Cerebellar cortex (tissue), 1 donor: ENCODE measurements around the gene RD3L.
"Not testable (repeated sequence)": the region's sequence is repeated elsewhere in the genome, so short reads cannot be mapped to it uniquely, and the experiment has no call there.

Source experiments
- DNase-seq: peaks from one replicate; pipeline ENCODE4 v3.0.0-alpha.2; 2015; ENCODE audit warnings: low spot score

Gene RD3L

DNA sequence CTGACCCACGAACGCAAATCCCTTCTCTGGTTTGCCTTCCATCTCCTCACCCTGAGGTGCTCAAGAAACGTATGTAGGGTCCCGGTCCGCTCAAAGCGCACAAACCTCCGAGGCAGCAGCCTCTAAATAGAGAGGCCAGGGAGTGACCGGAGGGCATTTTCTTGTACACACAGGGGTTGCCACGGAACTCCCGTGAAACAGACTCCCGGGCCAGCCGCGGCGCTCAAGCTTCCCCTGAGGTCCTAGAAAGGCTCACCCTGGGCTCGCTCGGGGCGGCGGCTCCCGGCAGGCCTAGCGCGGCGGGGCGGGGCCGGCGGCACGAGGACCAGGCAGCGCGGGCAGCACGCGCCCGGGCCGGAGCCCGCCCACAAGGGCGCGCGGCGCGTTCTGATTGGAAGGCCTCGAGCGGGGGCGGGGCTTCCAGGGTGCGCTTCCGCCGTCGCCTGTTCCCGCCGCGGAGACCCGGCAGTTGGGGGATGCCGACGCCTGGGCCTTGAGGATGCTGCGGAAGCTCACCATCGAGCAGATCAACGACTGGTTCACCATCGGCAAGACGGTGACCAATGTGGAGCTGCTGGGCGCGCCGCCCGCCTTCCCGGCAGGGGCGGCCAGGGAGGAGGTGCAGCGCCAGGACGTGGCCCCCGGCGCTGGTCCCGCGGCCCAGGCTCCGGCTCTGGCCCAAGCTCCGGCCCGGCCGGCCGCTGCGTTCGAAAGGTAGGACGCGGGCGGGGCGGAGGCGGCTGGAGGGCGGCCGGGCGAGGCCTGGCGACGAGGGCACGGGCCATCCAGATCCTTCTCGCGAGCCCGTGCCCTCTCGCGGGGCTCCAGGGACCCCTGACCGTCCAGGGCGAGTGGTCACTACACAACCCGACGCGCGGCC lies 14.1 kb downstream of the RD3L start, which contains the start of gene TDRD9:
Gene TDRD9 (plus strand): TSS at position 446 of the 880 bp plus-strand sequence. CDS start 54 bp downstream, at position 500.
- DNase-seq, result no peak

DNA sequence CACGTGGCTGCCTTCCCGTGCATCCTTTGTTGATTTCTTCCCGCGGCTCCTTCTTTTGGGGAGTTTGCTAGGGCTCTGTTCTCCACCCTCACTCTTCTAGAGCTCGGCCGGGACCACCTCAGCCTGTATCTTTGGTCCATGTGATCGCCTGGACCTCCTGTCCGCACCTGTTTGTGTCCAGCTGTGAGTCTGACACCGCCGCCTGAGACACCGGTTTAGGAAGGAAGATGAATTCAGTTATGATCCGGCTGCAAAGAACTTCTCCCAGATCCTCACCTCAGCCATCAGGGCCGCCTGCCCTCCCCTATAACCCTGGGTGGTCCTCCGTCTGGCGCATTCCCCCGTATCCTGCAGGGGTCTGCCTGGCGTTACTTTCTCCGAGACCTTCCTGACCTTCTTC lies 14.8 kb downstream of the RD3L start:
- no peak for DNase-seq

DNA sequence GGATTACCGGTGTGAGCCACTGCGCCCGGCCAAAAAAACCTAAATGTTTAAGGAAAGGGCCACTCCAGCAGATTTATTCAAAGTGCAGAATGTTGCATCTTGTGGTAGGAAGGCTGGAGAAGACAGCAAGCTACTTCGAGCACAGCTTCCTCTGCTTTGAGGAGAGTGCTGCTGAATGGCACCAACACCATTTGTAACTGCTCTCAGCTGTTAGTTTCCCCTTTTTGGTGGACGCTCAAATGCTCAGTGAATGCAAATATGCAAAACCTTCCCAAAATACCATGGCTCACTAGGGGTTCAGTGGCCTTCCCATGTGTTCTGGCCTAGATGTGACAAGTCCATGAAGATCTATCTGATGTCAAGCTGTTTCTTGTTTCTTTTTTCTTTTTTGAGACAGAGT lies 17.0 kb downstream of the RD3L start:
- DNase-seq, result no peak

DNA sequence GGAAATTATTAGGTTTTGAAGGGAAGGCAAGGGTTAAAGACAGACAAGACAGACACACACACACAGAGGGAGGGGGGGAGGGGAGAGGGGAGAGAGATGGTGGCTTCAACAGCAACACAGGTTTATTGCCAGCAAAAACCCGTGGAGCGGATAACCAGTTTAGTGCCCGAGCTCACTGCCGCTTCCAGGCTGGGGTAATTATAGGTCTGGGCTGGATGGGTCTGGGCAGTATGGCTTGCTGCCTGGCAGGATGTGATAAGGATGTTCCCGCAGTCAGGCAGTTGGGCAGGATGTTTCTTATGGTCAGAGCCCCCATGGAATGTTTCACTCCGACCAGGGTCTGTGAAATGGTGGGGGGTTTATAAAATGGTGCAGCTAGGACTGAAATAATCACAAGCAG lies 18.5 kb downstream of the RD3L start:
- DNase-seq, result no peak

DNA sequence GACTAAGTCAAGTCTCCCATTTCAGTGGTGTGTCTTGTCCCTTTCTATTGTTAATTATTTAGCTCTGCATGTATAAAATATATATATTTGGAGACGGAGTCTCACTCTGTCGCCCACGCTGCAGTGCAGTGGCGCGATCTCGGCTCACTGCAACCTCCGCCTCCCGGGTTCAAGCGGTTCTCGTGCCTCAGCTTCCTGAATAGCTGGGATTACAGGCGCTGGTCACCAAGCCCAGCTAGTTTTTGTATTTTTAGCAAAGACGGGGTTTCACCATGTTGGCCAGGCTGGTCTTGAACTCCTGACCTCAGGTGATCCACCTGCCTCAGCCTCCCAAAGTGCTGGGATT lies 20.5 kb downstream of the RD3L start:
- not testable (repeated sequence) for DNase-seq

DNA sequence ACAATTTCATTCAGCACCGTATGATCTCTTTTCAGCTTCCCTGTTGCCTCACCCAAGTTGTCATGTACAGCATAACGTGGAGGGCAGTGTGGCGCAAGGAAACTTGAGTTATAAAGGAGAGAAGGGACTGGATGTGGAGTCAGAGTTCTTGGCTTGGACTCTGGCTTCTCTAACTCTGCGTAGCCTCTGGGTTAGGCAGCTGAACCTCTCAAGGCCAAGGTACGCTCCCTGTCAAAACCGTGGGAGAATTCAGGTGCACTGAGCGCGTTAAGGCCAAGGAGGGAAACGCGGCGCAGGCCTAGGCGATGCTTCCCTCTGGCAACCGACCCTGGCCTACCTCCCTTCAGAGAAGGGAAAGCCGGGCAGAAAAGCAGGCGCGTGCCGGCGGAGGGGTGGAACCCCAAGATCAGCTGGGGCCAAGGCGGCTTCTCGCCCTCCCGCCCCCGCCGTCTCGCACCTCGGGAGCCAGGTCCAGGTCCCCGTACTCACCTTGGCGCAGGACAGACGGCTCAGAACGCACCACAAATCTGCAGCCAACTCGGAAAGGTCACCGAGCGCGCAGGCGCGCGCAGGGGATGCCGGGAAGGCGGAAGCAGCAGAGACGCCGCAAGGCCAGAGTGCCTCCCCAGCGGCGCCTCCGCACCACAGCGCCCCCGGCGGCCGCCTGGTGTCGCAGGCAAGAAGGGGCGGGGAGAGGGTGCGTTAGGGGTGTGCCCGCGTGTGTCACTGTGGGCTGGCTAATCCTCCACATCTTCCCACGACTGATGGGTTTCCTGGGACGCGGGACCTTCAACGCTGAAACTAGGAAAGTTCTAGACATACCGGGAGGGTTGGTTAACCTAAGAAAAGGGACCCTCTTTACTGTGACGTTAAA lies 21.1 kb downstream of the RD3L start:
- DNase-seq, result peak; percentile 88

DNA sequence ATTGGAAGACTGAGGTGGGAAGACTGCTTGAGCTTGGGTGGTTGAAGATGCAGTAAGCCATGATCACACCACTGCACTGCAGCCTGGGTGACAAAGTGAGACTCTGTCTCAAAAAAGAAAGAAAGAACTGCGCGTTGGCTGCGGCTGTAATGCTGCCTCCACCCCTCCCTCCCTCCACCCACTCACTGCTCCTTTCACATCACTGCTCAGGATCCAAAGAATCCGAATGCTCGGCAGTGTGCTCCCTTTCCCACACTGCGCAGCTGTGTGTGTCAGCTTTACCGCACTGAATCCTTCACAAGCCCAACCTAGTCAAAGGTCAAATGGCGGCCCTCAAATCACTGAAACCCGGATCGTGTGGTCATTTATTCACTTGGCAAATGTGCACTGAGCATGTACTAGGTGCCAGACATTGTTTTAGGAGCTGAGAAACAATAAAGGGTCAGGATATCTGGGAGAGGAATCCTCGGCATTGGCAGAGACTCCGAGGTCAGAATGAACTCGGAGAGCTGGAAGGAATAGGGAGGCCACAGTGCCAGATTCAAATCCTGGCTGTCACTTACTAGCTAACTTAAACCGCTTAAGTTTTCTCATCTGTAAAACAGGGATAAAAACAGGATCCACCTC lies 25.6 kb downstream of the RD3L start:
- no peak for DNase-seq

DNA sequence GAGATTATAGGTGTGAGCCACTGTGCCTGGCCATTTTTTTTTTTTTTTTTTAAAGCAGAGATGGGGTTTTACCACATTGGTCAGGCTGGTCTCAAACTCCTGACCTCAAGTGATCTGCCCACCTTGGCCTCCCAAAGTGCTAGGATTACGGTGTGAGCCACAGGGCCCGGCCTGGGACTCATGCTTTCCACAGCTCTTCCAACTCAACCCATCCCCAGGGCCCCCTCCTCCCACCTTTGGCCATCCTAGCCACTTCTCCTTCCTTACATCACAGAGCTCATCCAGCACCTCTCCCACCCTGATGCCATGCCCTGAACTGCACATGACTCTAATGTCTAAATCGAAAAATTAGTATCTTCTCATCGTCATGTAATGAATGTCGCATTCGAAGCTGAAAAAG lies 26.7 kb downstream of the RD3L start:
- no peak for DNase-seq

DNA sequence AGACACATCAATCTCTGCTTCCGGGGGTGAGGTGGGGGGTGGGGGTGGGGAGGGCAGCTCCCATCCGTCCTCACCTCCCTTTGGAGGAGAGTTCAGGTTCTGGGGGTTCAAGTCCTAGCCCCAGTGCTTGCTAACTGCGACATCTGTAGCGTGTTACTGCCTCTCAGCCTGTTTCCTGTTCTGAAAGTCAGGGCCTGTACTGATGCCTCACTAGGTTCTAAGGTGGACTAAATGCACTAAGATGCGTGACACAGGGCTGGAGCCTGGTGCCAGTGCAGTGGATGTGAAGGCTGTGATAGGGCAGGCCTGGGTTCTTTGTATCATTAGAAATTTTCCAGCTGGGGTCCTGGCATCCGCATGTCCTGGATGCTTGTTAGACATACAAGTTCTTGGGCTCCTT lies 31.3 kb downstream of the RD3L start:
- peak; percentile 11 for DNase-seq

DNA sequence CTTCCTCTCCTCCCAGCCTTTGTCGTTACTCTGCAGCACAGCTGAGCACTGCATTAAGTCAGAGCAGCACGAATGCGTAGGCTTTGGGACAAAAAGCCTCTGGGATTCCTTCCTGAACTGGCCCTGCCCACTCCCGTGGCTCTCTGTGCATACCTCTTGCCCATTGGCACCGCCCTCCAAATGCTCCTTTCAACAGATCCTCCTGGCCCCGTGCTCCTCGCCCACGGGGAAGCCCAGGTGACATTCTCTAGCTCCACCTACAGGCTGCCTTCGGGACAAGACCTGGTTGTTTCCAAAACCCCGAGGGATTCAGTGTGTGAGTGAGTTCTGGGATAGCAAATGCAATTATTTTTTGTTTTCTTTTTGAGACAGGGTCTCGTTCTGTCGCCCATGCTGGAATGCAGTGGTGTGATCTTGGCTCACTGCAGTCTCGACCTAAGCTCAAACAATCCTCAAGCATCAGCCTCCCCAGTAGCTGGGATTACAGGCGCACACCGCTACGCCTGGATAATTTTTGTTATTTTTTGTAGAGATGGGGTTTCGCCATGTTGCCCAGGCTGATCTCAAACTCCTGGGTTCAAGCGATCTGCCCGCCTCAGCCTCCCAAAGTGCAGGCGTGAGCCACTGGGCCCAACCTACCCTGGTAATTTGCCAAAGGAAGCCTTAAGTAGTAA lies 31.9 kb downstream of the RD3L start:
- peak; percentile 96 for DNase-seq

DNA sequence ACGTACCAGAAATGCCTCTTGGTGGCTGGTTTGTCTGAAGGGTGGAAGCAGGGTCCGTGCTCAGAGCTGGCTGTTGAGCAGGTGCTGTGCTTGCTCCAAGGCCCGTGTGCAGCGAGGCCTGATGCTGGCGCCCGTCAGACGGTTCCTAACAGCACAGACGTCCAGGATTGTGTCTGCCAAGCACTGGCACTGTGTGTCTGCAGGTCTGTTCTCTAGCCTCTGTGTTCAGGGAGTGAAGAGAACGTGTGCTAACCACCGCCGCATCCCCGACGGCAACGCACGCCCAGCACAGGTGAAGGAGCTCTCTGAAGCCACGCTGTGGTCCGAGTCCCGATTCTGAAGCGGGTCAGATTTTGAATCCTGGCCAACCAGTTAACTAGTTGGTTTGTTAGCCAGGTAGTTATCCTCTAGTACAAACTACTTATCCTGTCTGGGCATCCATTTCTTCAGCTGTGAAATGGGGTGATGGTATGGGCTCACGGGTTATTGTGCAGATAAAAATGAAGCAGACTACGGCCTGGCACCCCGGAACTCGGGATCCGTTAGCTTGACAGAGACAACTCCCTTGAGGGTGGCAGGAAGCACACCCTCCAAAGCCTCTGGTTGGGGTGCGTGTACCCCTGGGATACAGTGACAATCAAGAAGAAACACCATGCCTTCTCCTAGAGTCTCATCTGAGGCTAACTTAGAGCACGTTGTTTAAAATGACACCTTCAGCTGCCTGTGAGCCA lies 32.6 kb downstream of the RD3L start:
- no peak for DNase-seq

DNA sequence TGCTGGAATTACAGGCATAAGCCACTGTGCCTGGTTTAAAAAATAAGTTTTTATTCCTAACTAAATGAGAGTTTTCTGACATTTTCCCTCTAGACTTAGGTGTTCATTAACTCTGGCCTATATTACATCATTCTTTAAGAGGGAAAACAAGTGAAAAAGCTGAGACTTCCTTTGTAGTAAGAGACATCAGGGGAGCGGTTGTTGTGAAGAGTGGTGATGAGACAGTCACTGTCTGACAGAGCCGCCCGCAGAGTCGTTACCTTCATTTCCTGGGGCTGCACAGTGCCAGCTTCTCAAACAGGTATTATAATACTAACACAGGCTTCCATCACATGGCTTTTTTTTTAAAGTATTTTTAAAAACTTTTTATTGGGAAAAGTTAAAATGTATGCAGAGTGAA lies 33.7 kb downstream of the RD3L start:
- DNase-seq, result no peak

DNA sequence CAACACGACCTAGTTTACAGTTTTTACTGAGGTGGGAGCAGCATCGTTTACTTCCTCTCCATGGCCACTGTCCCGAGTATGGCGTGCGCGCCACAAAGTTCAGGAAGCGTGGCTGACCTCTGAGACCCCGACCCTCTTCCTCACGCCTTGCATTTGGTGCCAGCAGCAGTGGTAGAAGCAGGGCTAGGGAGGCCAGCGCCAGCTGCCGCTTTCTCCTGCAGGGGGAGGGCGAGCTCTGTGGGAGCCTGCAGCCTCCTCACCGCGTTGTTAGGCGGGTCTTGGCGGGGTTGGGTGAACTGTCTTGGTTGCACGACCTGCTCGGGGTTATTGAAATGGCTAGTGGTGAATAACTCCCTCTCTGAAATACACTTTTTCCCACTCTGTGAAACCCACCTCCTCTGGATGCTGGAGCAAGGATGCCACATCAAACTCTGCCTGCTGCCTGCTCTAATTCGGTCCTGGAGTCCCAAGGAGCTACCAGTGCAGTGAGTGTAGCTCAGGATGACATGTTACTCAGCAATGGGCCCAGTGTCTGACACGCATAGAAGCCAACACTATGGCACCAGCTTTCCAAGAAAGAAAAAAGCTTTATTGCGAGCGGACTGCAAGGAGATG lies 36.4 kb downstream of the RD3L start:
- no peak for DNase-seq

DNA sequence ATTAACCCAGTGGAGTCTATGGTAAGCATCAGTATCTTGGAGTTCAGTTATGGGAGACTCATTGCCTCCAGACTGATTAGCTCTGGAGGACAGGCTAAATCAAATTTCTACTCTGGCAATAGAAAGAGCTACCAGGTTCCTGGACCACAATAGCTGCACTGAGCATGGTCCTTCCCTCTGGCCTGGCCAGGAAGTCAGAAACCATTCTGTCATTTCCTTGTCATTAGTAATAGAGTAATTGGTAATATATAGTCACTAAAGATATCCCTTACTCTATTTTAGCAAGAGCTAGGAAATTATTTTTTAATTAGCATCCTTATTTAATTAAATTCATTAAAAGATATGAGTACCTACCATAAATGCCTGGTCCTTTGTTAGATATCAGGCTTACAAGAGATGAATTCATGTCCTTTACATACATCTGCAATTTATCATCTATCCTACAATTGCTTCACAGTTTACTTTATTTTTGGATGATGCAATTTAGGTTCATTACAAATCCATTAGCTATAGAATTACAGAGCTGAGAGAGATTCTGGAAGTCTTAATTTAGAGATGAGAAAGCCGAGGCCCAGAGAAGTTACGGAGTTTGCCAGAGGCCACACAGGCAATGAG lies 37.7 kb downstream of the RD3L start:
- DNase-seq, result no peak

DNA sequence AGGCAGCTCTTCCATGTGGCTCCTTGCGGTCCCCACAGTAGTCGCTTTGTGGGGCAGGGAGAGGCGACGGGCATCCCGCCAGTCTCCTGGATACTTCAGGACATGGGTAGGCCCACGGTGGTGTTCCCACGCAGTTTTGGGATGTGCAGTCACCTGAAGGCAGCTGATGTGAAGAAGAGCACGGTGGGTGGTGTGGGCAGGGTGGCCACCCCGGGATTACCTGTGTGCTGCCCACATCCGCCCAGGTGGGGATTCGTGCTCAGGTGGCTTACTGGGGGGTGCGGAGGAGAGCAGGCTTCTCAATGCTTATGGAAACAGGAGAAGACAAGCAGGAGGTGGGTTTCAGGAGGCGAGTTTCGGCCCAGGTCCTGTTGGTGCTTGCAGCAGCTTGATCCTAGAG lies 42.5 kb downstream of the RD3L start:
- DNase-seq, result no peak

DNA sequence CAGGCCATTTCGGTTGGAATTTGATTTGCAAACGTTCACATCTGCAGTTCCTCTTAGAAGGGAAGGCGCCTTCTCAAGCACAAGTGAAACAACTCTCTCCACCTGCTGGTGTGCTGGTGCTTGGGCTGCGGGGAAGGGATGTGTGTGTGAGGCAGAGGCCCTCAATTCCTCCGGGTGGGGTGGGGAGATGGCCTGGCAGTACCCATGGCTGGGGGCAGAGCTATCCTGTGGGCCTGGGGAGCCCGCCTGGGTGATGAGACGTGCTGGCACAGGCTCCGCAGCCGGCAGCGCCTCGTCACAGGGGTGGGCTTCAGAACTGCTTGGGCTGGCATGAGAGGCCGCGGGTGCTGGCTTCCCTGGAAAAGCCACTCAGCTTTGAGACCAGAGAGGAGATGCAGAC lies 43.0 kb downstream of the RD3L start:
- DNase-seq, result no peak

DNA sequence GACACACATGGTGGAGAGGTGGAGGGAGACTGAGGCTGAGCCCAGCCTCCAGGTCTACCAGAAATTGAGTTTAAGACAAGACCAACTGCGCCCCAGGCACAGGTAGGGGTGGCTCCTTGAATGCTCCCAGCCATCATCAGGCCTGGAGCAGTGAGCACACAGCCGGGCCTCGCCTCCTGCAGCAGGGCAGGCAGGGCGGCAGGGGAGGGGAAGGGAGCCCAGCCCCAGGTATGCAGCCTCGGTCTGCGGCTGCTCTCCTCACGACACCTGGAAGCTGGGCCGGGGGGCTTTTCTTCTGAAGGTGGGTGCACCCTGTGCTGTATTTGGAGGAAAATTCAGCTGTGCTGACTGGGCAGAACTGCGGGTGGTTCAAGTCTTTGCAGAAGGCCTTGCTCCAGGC lies 43.6 kb downstream of the RD3L start:
- DNase-seq, result no peak

DNA sequence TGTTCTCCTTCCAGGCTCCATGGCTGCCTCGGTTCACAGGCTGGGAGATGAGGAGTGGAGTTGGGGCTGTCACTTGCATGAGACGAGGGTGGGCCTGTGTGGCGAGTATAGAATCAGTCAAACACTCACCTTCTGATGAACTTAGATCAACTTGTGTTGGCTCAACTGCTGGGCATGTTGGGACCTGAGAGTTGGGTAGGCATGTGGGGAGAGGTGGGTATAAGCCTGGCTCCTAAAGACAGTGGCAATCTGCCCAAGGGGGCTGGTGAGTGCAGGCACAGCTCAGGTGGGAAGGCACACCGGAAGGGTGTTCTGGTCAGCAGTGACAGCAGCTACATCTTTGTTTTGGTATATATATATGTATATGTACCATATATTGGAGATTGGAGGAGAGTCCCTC lies 44.1 kb downstream of the RD3L start:
- no peak for DNase-seq

DNA sequence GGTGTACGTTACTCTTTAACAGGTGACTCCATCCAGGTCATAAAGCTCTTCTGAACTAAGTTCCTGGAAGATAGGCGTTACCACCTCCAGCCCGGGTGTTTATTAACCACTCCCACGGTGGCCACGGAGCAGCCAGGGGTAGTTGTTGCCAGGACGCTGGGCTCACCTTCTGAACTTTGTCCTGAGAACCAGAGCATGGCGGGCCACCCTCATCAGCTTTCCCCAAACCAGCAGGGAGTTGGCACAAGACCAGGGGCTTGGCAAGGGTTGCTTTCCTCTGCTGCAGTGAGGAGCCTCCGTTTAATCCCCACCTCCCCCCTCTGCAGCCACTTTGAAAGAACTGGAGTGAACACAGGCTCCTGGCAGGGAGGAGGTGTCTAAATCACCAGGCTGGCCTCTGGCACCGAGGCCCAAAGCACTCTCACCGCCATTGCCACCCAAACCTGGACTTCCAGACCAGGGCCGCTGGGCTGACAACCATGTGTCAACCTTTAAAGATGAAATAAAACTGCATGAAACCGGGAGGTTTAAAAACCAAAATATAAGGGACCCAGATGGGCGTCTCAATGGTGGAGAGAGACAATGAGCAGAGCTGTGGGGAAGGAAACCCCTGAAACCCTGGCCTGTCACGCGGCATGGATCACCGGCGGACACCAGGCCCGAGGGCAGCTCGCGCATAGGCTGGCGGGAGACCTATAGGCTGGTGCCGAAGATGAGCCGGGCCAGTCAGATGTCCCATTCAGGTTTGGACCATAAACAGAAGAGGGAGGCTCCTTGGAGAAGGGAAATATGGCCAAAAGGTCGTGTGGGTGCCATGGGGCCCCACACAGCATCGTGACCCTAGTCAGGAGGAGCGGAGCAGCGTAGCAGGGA lies 45.0 kb downstream of the RD3L start:
- no peak for DNase-seq

DNA sequence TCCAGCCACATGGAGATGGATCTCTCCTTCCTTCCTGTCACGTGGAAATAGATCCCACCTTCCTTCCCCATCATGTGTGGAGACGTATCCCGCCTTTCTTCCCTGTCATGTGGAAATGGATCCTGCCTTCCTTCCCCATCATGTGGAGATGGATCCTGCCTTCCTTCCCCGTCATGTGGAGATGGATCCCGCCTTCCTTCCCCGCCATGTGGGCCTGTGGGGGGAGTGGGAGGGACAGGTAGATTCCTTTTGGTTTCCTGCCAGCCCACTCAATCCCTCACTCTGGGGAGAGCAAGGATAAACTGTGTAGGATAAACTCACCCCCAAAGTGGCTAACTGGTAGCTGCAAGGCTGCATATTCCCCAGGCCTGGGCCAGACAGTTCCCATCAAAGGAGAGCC lies 45.8 kb downstream of the RD3L start:
- DNase-seq, result no peak
